ENCODE data around the gene DGCR8.

DGCR8 gene

DNA sequence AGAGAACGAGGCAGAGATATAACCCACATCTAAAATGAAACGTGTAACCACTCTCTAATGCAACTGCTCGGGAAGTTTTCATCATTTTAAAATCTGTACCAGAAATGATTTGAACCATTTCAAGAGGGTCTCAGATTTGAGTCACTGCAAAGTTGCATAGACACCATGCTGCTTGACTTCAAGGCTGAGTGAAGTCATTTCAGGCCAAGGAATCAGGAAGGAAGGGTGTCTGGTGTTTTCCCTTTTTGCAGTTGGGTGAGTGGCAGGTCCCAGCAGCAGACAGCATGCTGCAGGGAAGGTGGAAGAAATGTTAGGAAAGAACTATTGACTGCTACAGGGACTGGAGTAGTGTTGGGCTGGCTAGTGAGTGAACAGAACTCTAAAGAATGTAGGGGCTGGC, 42.6 kb upstream of the DGCR8 start:
- Histone ChIP-seq H3K4me1 (ENCODE audit: low read depth, poor library complexity, severe bottlenecking) (peaks cover 20% of the 10 kb centered on the region), H3K27me3 (ENCODE audit: insufficient read depth, low read depth) (no peaks in the 10 kb centered on the region), H3K9ac (no peak overlapping the region), H2AFZ (ENCODE audit: low read depth) (no peak overlapping the region), H3K4me3 (IDR thresholded peaks at IDR 0.05; ENCODE audit: insufficient read depth, low read depth, low read length) (no peak overlapping the region), H4K20me1 (ENCODE audit: insufficient read depth) (no peaks in the 10 kb centered on the region), H3K27ac (no peak overlapping the region), H3K4me2 (no peak overlapping the region), H3K79me2 (ENCODE audit: insufficient read depth, low read depth) (no peaks in the 10 kb centered on the region), H3K36me3 (ENCODE audit: insufficient read depth) (no peaks in the 10 kb centered on the region)
- no peak for TF ChIP-seq CTCF (conservative IDR thresholded peaks at IDR 0.05; ENCODE audit: low read depth, low read length)

DNA sequence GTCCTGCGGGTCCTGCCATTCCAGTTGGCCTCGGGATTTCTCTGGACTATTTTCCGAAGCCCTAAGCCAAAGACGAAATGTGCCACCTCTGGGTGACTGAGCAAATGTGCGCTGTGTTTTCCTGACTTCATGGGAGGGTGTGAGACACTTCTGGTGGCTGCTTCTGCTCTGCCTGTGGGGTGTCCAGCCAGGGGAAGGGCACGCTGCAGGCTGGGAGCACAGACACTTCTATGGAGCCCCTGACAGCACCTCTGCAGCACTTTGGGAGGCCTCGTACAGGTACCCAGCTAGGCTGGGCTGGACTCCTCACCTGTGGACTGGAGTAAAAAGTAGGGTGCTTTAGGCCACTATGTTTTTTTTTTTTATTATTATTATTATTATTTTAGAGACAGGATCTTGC, 41.5 kb upstream of the DGCR8 start:
- Histone ChIP-seq H3K27me3 (ENCODE audit: insufficient read depth, low read depth) (no peaks in the 10 kb centered on the region), H3K4me1 (ENCODE audit: low read depth, poor library complexity, severe bottlenecking) (peaks cover 20% of the 10 kb centered on the region), H3K79me2 (ENCODE audit: insufficient read depth, low read depth) (no peaks in the 10 kb centered on the region), H3K27ac (no peak overlapping the region), H3K4me2 (no peak overlapping the region), H4K20me1 (ENCODE audit: insufficient read depth) (no peaks in the 10 kb centered on the region), H3K36me3 (ENCODE audit: insufficient read depth) (no peaks in the 10 kb centered on the region), H3K9ac (no peak overlapping the region), H2AFZ (ENCODE audit: low read depth) (no peak overlapping the region), H3K4me3 (IDR thresholded peaks at IDR 0.05; ENCODE audit: insufficient read depth, low read depth, low read length) (no peak overlapping the region)
- TF ChIP-seq CTCF (conservative IDR thresholded peaks at IDR 0.05; ENCODE audit: low read depth, low read length), result no peak

- H3K4me1 ChIP-seq (ENCODE audit: low read depth, poor library complexity, severe bottlenecking), result peaks cover 20% of the 10 kb centered on the region
- H3K36me3 ChIP-seq (ENCODE audit: insufficient read depth), result no peaks in the 10 kb centered on the region
- no peak overlapping the region for H2AFZ ChIP-seq (ENCODE audit: low read depth)
- H4K20me1 ChIP-seq (ENCODE audit: insufficient read depth), result no peaks in the 10 kb centered on the region
- TF ChIP-seq CTCF (conservative IDR thresholded peaks at IDR 0.05; ENCODE audit: low read depth, low read length), result no peak
- no peak overlapping the region for H3K4me2 ChIP-seq
- no peak overlapping the region for H3K9ac ChIP-seq
- no peaks in the 10 kb centered on the region for H3K79me2 ChIP-seq (ENCODE audit: insufficient read depth, low read depth)
- no peak overlapping the region for H3K4me3 ChIP-seq (IDR thresholded peaks at IDR 0.05; ENCODE audit: insufficient read depth, low read depth, low read length)
- H3K27ac ChIP-seq, result no peak overlapping the region
- H3K27me3 ChIP-seq (ENCODE audit: insufficient read depth, low read depth), result no peaks in the 10 kb centered on the region
These were observed 40.2 kb upstream of the DGCR8 start for GRCh38 chr22:20039683-20040325.

DNA sequence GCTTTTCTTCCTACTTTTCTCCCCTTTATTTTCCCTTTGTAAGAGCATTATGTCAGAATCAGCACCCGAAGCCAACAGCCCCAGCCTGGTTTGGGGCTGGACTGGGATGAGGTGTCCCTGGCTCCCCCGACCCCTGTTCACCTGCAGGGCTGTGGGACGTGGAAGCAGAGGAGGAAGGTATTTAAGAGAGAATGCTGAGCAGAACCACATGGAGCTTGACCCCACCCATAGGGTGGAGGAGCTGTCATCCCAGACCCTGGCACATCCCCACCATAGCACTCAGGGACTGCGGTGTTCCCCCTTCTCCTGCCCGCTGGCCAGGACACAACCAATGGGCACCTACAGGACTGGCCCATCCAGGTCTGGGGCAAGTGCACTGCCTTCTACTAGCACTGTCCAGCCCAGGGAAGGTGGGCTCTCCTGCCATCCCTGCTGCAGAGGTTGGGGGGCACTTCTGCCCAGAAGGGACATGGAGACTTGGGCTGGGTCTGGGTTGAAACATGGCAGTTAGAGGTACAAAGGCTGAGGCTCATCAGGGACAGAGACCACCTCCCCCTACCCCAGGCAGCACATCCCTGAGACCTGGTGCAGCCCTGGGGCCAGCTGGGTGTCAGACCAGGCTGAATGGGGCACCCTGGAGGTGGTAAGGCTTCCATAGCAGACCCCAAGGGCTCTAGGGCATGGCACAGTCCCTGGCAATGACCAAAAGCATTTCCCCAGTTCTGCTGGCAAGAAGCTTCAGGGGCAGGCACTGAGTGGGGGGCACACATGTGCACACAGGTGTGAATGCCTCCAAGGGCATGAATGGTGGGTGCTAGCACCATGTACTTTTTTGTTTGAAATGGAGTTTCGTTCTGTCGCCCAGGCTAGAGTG, 39.5 kb upstream of the DGCR8 start:
- H3K27ac ChIP-seq, result no peak overlapping the region
- H4K20me1 ChIP-seq (ENCODE audit: insufficient read depth), result no peaks in the 10 kb centered on the region
- H3K4me3 ChIP-seq (IDR thresholded peaks at IDR 0.05; ENCODE audit: insufficient read depth, low read depth, low read length), result no peak overlapping the region
- H3K36me3 ChIP-seq (ENCODE audit: insufficient read depth), result no peaks in the 10 kb centered on the region
- H3K4me1 ChIP-seq (ENCODE audit: low read depth, poor library complexity, severe bottlenecking), result peaks cover 16% of the 10 kb centered on the region
- no peaks in the 10 kb centered on the region for H3K79me2 ChIP-seq (ENCODE audit: insufficient read depth, low read depth)
- H2AFZ ChIP-seq (ENCODE audit: low read depth), result no peak overlapping the region
- no peak overlapping the region for H3K9ac ChIP-seq
- H3K27me3 ChIP-seq (ENCODE audit: insufficient read depth, low read depth), result no peaks in the 10 kb centered on the region
- TF ChIP-seq CTCF (conservative IDR thresholded peaks at IDR 0.05; ENCODE audit: low read depth, low read length), result no peak
- H3K4me2 ChIP-seq, result no peak overlapping the region

Data from KMS-11 (cell line).